ENCODE data around the gene TRIO. TPM values are rescaled to one million over a fixed set of nuclear protein-coding genes. Genes with fewer than 3 reads are reported as not detected.

TRIO gene
- total and polyA plus RNA-seq, 2 of the 8 experiments (the other 6 are each of a cell fraction or from before 2014, with no cell fraction given): 35.1 to 69.1 TPM

DNA sequence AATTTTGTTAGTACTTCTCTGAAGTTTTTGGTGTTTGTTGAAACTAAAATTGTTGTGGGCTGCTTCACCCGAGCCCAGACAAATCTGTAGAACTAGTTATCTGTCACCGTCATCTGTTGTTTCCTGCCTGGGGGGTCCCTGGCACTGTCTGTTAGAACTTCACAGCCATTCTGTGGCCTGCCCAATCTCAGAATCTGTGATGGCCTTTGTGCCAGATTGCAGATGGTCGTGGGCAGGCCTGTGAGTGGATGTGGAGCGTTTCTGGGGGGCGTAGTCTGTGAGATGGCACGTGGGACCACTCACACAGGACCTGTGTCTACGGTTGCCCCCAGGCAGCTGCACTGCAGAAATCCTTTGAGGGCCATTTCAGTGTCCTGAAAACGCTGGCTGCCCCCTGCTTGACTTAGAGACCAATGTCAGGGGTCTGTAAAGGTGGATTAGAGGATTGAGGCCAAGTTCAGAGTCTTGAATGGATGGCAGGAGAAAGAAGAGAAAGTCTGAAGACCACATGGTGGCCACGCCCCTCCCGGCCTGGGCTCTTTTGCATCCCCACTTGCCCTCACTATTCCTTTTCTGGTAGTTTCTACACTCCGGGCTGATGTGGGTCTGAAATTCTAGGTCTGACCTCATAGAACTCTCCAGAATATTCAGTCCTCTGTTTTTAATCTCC is 38.3 kb downstream of the TRIO start:
- ChIA-PET CTCF (ENCODE audit: partially characterized antibody) (interaction anchor here (0.7 to 1.3 kb wide), 3 partner anchors 22 to 63 kb away, joined by 3 to 4 read pairs (median 4); no protein-coding TSS in a partner anchor), POLR2A (ENCODE audit: partially characterized antibody) (no interaction called here)
- TF ChIP-seq NANOG (IDR thresholded peaks at IDR 0.05; ENCODE audit: insufficient read depth, low read depth, low read length, poor library complexity, severe bottlenecking) (no peak), HDAC2 (IDR thresholded peaks at IDR 0.05; ENCODE audit: borderline replicate concordance in 1 of 2, low read depth in 2 of 2, low read length in 2 of 2) (no peak), KDM5A (IDR thresholded peaks at IDR 0.05; ENCODE audit: low read length) (no peak), POU5F1 (IDR thresholded peaks at IDR 0.05; ENCODE audit: low read depth, low read length) (no peak), CREB1 (IDR thresholded peaks at IDR 0.05) (no peak), EZH2 (IDR thresholded peaks at IDR 0.05; ENCODE audit: low read depth, low read length, severe bottlenecking) (no peak), BRCA1 (IDR thresholded peaks at IDR 0.05; ENCODE audit: low read depth, low read length) (no peak), PHF8 (conservative IDR thresholded peaks at IDR 0.05; ENCODE audit: low read depth, low read length) (no peak), KDM4A (IDR thresholded peaks at IDR 0.05; ENCODE audit: low read depth, low read length, severe bottlenecking) (no peak), SIN3A (conservative IDR thresholded peaks at IDR 0.05 in 1 of 2, IDR thresholded peaks at IDR 0.05 in 1 of 2; ENCODE audit: low read depth in 1 of 2, low read length in 2 of 2) (no peak)

More for the DNA sequence above, 38.3 kb downstream of the TRIO start:
- H2AK5ac ChIP-seq (ENCODE audit: low read depth, low read length): no peak overlapping the region
- peaks cover 13 to 31% (median 19%) of the 10 kb centered on the region in 4 experiments for H3K4me1 ChIP-seq (replicated peaks in 1 of 4; ENCODE audit: control insufficient read depth in 3 of 4, insufficient read depth in 4 of 4, low read length in 3 of 4)
- H3K4ac ChIP-seq (replicated peaks; ENCODE audit: insufficient read length, low read depth, low read length): no peak overlapping the region
- H2BK15ac ChIP-seq (ENCODE audit: low read length): no peak overlapping the region
- H3K14ac ChIP-seq (ENCODE audit: insufficient read length): no peak overlapping the region
- H2BK120ac ChIP-seq (replicated peaks; ENCODE audit: low read depth, low read length): no peak overlapping the region
- no peak overlapping the region for H2BK12ac ChIP-seq (ENCODE audit: low read depth, low read length)
- H2AFZ ChIP-seq (ENCODE audit: low read length): no peak overlapping the region
- no peak overlapping the region for H4K91ac ChIP-seq (replicated peaks; ENCODE audit: insufficient read length, low read length)
- no peak for DNase-seq (ENCODE audit: low read depth in 1 of 2, low spot score in 2 of 2)
- H4K5ac ChIP-seq (ENCODE audit: insufficient read length, low read depth, low read length): no peak overlapping the region
- H3K27ac ChIP-seq (ENCODE audit: low read depth, low read length): no peak overlapping the region
- H3K27me3 ChIP-seq (replicated peaks in 1 of 4; ENCODE audit: control insufficient read depth in 3 of 4, extremely low read depth in 1 of 4, insufficient read depth in 3 of 4, low read length in 3 of 4): no peaks in the 10 kb centered on the region
- no peak overlapping the region for H3K4me3 ChIP-seq (ENCODE audit: extremely low read depth in 1 of 4, insufficient read depth in 2 of 4, low read depth in 3 of 4, low read length in 4 of 4)
- no peak overlapping the region for H3K18ac ChIP-seq (ENCODE audit: extremely low read depth, low read length)
- no peak overlapping the region for H4K8ac ChIP-seq (ENCODE audit: extremely low read depth, insufficient read depth, low read length)
- H3K4me2 ChIP-seq (ENCODE audit: insufficient read depth in 1 of 2, low read depth in 2 of 2, low read length in 2 of 2): no peak overlapping the region
- no peak overlapping the region for H3K9ac ChIP-seq (replicated peaks in 1 of 4; ENCODE audit: extremely low read depth in 1 of 4, low read depth in 3 of 4, low read length in 3 of 4)
- WGBS, 2 experiments (ENCODE audit: extremely low coverage in 1 of 2, insufficient coverage in 1 of 2, insufficient read length in 1 of 2, insufficient replicate concordance in 2 of 2, low coverage in 1 of 2, low lambda C conversion rate in 2 of 2, missing lambda C conversion rate in 1 of 2): 81% methylated on average over 11 of the region's 11 CpGs; no CpG with 5 or more reads in 1 of the 2 experiments
- H2BK5ac ChIP-seq (ENCODE audit: low read depth, low read length): no peak overlapping the region
- no peak overlapping the region for H3K23ac ChIP-seq (ENCODE audit: insufficient read length)
- H3K23me2 ChIP-seq (ENCODE audit: low read depth, low read length): no peaks in the 10 kb centered on the region
- no peaks in the 10 kb centered on the region for H3K36me3 ChIP-seq (ENCODE audit: control insufficient read depth in 2 of 4, insufficient read depth in 4 of 4, low read length in 3 of 4)
- H2BK20ac ChIP-seq (ENCODE audit: low read length): no peak overlapping the region
- H3K79me1 ChIP-seq (ENCODE audit: low read depth, low read length): peaks cover 15% of the 10 kb centered on the region
- FAIRE-seq: no peak
- H3K79me2 ChIP-seq (ENCODE audit: control insufficient read depth in 1 of 2, insufficient read depth in 2 of 2, low read length in 2 of 2): peaks cover 3 to 97% of the 10 kb centered on the region in 2 experiments; a peak in 3 of 4 replicates
- H4K20me1 ChIP-seq (replicated peaks in 1 of 2; ENCODE audit: control insufficient read depth in 1 of 2, insufficient read depth in 2 of 2, low read length in 2 of 2): peaks cover 38 to 50% of the 10 kb centered on the region in 2 experiments
- no peaks in the 10 kb centered on the region for H3K9me3 ChIP-seq (ENCODE audit: insufficient read depth in 2 of 2, low read depth in 1 of 2, low read length in 1 of 2)
- no peak overlapping the region for H3K56ac ChIP-seq (replicated peaks; ENCODE audit: insufficient read length, low read depth, low read length)
